HL-60 (cell line): ENCODE measurements around the gene GAK.

Experiments
- DNase-seq, 2 experiments: peaks; one replicate each; pipeline ENCODE4 v3.0.0-alpha.2; 2010 to 2020; ENCODE audit warnings: low read depth in 1 of 2, low spot score in 1 of 2
- H3K27ac ChIP-seq: fragments of 250-450 bp; sonication (Bioruptor Pico); replicated peaks from 2 replicates; pipeline ENCODE4 v1.5.1; 2020; ENCODE audit warnings: mild to moderate bottlenecking, moderate library complexity
- H3K27me3 ChIP-seq: fragments of 250-450 bp; sonication (Bioruptor Pico); 2 replicates; pipeline ENCODE4 v1.5.1; 2021; ENCODE audit warnings: mild to moderate bottlenecking, moderate library complexity; ENCODE audit not compliant: insufficient read depth, poor library complexity, severe bottlenecking
- H3K4me3 ChIP-seq: replicated peaks from 2 replicates; pipeline ENCODE4 v1.5.1; 2011; ENCODE audit warnings: mild to moderate bottlenecking, control low read depth, low read length; ENCODE audit not compliant: insufficient read depth
- CTCF ChIP-seq: IDR thresholded peaks from one replicate; pipeline ENCODE4 v1.5.1; 2011; ENCODE audit warnings: low read length, control low read depth, inconsistent platforms; ENCODE audit not compliant: insufficient read depth
- GABPA ChIP-seq: IDR thresholded peaks from 2 replicates; pipeline ENCODE4 v1.6.1; 2012; ENCODE audit warnings: low read depth
- POLR2AphosphoS5 ChIP-seq: IDR thresholded peaks from 2 replicates; pipeline ENCODE4 v1.6.1; 2012; ENCODE audit warnings: low read depth
- REST ChIP-seq: IDR thresholded peaks from 2 replicates; pipeline ENCODE4 v1.6.1; 2012; ENCODE audit warnings: low read depth; ENCODE audit not compliant: insufficient replicate concordance
- SPI1 ChIP-seq: IDR thresholded peaks from 2 replicates; pipeline ENCODE4 v1.6.1; 2012; ENCODE audit warnings: low read depth, mild to moderate bottlenecking, borderline replicate concordance

The GAK gene

DNA sequence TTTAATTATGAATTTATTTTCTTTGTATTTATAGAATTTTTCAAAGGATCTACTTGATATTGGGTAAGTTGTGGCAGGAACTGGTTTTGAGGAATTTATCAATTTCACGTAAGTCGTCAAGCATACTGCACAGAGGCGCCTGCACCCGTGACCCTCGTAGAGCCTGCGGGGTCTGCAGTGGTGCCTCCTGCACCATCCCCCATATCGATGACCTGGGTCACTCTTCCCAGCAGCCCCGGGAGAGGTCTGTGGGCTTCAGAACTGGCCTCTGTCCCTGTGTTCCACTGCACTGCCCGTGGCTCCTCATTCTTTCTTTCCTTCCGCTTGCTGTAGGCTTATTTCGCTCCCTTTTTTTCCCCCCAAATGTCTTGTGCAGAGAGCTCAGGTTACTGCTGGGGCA is 74.7 kb downstream of the GAK start:
- DNase-seq = no peak
- no peaks in the 10 kb centered on the region for H3K27me3 ChIP-seq
- H3K27ac ChIP-seq = no peak overlapping the region
- TF ChIP-seq POLR2AphosphoS5 (no peak), GABPA (no peak), SPI1 (no peak), REST (no peak), CTCF (no peak)
- H3K4me3 ChIP-seq = no peak overlapping the region

DNA sequence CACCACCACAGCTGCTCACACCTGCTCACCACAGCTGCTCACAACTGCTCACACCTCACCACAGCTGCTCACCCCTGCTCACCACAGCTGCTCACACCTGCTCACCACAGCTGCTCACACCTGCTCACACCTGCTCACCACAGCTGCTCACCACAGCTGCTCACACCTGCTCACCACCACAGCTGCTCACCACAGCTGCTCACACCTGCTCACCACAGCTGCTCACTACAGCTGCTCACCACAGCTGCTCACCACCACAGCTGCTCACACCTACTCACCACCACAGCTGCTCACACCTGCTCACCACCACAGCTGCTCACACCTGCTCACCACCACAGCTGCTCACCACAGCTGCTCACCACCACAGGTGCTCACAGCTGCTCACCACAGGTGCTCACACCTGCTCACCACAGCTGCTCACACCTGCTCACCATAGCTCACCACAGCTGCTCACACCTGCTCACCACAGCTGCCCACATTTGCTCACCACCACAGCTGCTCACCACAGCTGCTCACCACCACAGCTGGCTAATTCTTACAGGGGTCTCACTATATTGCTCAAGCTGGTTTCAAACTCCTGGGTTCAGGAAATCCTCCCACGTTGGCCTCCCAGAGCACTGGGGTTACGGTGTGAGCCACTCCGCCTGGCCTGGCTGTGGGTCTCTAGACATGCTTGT is 75.8 kb downstream of the GAK start:
- DNase-seq = no peak
- Histone ChIP-seq H3K27ac (no peak overlapping the region), H3K4me3 (no peak overlapping the region), H3K27me3 (no peaks in the 10 kb centered on the region)
- no peak for TF ChIP-seq CTCF
- TF ChIP-seq POLR2AphosphoS5 = no peak; the same call in 1 of the 2 replicates
- no peak for TF ChIP-seq GABPA
- TF ChIP-seq SPI1 = no peak
- no peak for TF ChIP-seq REST

- H3K4me3 ChIP-seq = no peak overlapping the region
- no peak for DNase-seq
- H3K27ac ChIP-seq = no peak overlapping the region
- no peaks in the 10 kb centered on the region for H3K27me3 ChIP-seq
- TF ChIP-seq POLR2AphosphoS5 (no peak), SPI1 (no peak), GABPA (no peak), REST (no peak), CTCF (no peak)
Measured at GRCh38 chr4:855880-856224, 76.3 kb downstream of the GAK start.
